Vagina (tissue), 2 donors: Measurements from ENCODE around the gene PCDHAC2.

ENCODE experiments used
- CTCF ChIP-seq, 3 experiments: fragments of 450-650 bp in 2 of 3; fragments of 200-600 bp in 1 of 3; sonication (generic) in 1 of 3; IDR thresholded peaks; one replicate each; pipeline ENCODE4 v1.5.1; 2017 to 2019; ENCODE audit warnings: antibody characterized with exemption in 3 of 3, mild to moderate bottlenecking in 2 of 3, moderate library complexity in 2 of 3
- POLR2AphosphoS5 ChIP-seq, 2 donors: sonication (generic); formaldehyde crosslinking; IDR thresholded peaks; one replicate each; pipeline ENCODE4 v1.9.0; 2017; ENCODE audit warnings: antibody characterized with exemption in 2 of 2, mild to moderate bottlenecking in 2 of 2, low read depth in 1 of 2; ENCODE audit not compliant: insufficient read depth in 1 of 2

GRCh38 chr5:141003031-141003430 lies 36.8 kb downstream of the PCDHAC2 start:
- TF ChIP-seq CTCF (IDR thresholded peaks at IDR 0.05) (no peak), POLR2AphosphoS5 (IDR thresholded peaks at IDR 0.05; ENCODE audit: insufficient read depth in 1 of 2, low read depth in 1 of 2) (no peak)
